DOHH2 (cell line): ENCODE results near the gene IGSF9B.

ENCODE experiments used
- EZH2phosphoT487 ChIP-seq: fragments of 200-600 bp; sonication (generic); IDR thresholded peaks from 2 replicates; pipeline ENCODE4 v1.6.1; 2017; ENCODE audit warnings: borderline replicate concordance, mild to moderate bottlenecking, antibody characterized with exemption, low read length, moderate library complexity, mixed read lengths
- TF ChIP-seq, protein P1 (sequence below): fragments of 200-600 bp; sonication (generic); IDR thresholded peaks from one replicate; pipeline ENCODE4 v1.5.1; 2014; ENCODE audit warnings: antibody characterized with exemption, mild to moderate bottlenecking, low read depth, low read length; ENCODE audit not compliant: poor library complexity, severe bottlenecking

DNA sequence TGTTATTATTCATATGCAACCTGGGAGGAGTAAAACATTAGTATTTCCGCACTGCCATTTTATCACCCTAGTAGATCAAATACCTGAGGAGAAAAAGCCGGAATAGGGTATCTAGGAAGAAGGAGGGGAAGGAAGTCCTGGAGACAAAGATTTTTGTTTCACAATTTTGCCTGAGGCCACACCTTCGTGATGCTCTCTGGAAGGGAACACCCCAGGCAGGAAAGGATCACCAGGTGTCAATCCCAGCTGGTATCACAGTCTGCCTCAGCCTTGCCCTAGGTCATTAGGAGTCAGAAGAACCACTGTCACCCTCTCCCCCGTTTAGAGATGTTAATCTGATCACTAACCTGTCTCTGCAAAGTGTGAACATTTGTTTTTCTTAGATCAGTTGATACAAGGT is 35.4 kb upstream of the IGSF9B start:
- TF ChIP-seq, protein P1, sequence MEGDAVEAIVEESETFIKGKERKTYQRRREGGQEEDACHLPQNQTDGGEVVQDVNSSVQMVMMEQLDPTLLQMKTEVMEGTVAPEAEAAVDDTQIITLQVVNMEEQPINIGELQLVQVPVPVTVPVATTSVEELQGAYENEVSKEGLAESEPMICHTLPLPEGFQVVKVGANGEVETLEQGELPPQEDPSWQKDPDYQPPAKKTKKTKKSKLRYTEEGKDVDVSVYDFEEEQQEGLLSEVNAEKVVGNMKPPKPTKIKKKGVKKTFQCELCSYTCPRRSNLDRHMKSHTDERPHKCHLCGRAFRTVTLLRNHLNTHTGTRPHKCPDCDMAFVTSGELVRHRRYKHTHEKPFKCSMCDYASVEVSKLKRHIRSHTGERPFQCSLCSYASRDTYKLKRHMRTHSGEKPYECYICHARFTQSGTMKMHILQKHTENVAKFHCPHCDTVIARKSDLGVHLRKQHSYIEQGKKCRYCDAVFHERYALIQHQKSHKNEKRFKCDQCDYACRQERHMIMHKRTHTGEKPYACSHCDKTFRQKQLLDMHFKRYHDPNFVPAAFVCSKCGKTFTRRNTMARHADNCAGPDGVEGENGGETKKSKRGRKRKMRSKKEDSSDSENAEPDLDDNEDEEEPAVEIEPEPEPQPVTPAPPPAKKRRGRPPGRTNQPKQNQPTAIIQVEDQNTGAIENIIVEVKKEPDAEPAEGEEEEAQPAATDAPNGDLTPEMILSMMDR = no peak
- no peak for TF ChIP-seq EZH2phosphoT487
